HG03175 (cell line): ENCODE results near the gene SLC30A10.
A peak's percentile ranks its signal among the peaks of the same experiment; 100 is the strongest.
"Not testable (repeated sequence)": the region's sequence is repeated elsewhere in the genome, so short reads cannot be mapped to it uniquely, and the experiment has no call there.

ENCODE experiments used
- ATAC-seq: cut with Tn5 transposase; IDR thresholded peaks from one replicate; pipeline ENCODE4 v1.9.1; 2021; ENCODE audit warnings: mild to moderate bottlenecking, moderate library complexity; ENCODE audit not compliant: unreplicated experiment

The SLC30A10 gene

GRCh38 chr1:219927956-219928790 is at the start of gene SLC30A10:
Gene SLC30A10, minus strand, starts transcription at chr1:219928557. Its CDS starts 117 bp downstream, at chr1:219928440.
- no peak for ATAC-seq

- no peak for ATAC-seq
These were observed 44.9 kb upstream of the SLC30A10 start for GRCh38 chr1:219973213-219973612.

- no peak for ATAC-seq
These were observed 39.0 kb upstream of the SLC30A10 start for GRCh38 chr1:219967361-219967760.

- no peak for ATAC-seq
These were observed 37.7 kb upstream of the SLC30A10 start for GRCh38 chr1:219966071-219966349.

GRCh38 chr1:219965285-219966070 is 37.1 kb upstream of the SLC30A10 start:
- ATAC-seq, result no peak

- no peak for ATAC-seq
These were observed 35.1 kb upstream of the SLC30A10 start for GRCh38 chr1:219963432-219963831.

- ATAC-seq, result no peak
These were observed 33.3 kb upstream of the SLC30A10 start for GRCh38 chr1:219961684-219962083.

GRCh38 chr1:219959540-219960203 is 31.3 kb upstream of the SLC30A10 start:
- ATAC-seq, result no peak

- ATAC-seq, result no peak
These were observed 30.6 kb upstream of the SLC30A10 start for GRCh38 chr1:219958875-219959417.

GRCh38 chr1:219954736-219955421 is 26.5 kb upstream of the SLC30A10 start:
- ATAC-seq, result no peak

GRCh38 chr1:219954052-219954451 is 25.7 kb upstream of the SLC30A10 start:
- no peak for ATAC-seq

- no peak for ATAC-seq
These were observed 24.0 kb upstream of the SLC30A10 start for GRCh38 chr1:219952361-219952760.

GRCh38 chr1:219949227-219949626 is 20.9 kb upstream of the SLC30A10 start:
- ATAC-seq, result not testable (repeated sequence)

GRCh38 chr1:219948766-219949165 is 20.4 kb upstream of the SLC30A10 start:
- ATAC-seq, result not testable (repeated sequence)

GRCh38 chr1:219945795-219946194 is 17.4 kb upstream of the SLC30A10 start:
- peak; percentile 86 for ATAC-seq

GRCh38 chr1:219941179-219942118 is 13.1 kb upstream of the SLC30A10 start:
- ATAC-seq, result no peak

GRCh38 chr1:219940707-219941106 is 12.3 kb upstream of the SLC30A10 start:
- no peak for ATAC-seq

GRCh38 chr1:219938706-219939105 is 10.3 kb upstream of the SLC30A10 start:
- no peak for ATAC-seq

GRCh38 chr1:219933763-219934162 is 5.4 kb upstream of the SLC30A10 start:
- ATAC-seq, result not testable (repeated sequence)

GRCh38 chr1:219931033-219931432 is 2.7 kb upstream of the SLC30A10 start:
- ATAC-seq, result no peak
